SK-N-SH (cell line): ENCODE results near the gene FASLG. TPM values are rescaled to one million over a fixed set of nuclear protein-coding genes. Genes with fewer than 3 reads are reported as not detected.
A peak's percentile ranks its signal among the peaks of the same experiment; 100 is the strongest.

Experiments
- CTCF ChIA-PET: fragments of 300-600, 350-600 bp; formaldehyde crosslinking; extraction: SDS; loops from one replicate; lab custom pipeline; 2021; lab: Yijun Ruan, JAX
- POLR2A ChIA-PET: fragments of 350-600 bp; sonication (Branson Sonifier 250); formaldehyde crosslinking; extraction: SDS; loops from one replicate; lab custom pipeline; 2020; ENCODE audit warnings: antibody characterized with exemption, inconsistent platforms; lab: Yijun Ruan, JAX
- DNase-seq: peaks from one replicate; pipeline ENCODE4 v3.0.0; 2012
- H2AFZ ChIP-seq: fragments of 200-600 bp; sonication (generic); 2 replicates; pipeline ENCODE4 v1.8.1; 2016; ENCODE audit warnings: antibody characterized with exemption, mild to moderate bottlenecking, low read depth
- H3F3A ChIP-seq: fragments of 200-600 bp; sonication (generic); replicated peaks from 2 replicates; pipeline ENCODE3; 2016; ENCODE audit warnings: antibody characterized with exemption, mild to moderate bottlenecking; ENCODE audit not compliant: insufficient read depth
- H3K27ac ChIP-seq, 2 experiments: fragments of 200-500 bp in 1 of 2; fragments of 200-600 bp in 1 of 2; sonication (Bioruptor generic) in 1 of 2; sonication (generic), shearing (Covaris generic) in 1 of 2; 2 replicates each; pipeline versions ENCODE4 v1.5.1 to v1.6.1; 2014 to 2016; ENCODE audit warnings: low read depth in 2 of 2, inconsistent platforms in 1 of 2, low read length in 1 of 2, mild to moderate bottlenecking in 1 of 2, mixed read lengths in 1 of 2
- H3K27me3 ChIP-seq: fragments of 200-600 bp; sonication (generic), shearing (Covaris generic); 2 replicates; pipeline ENCODE4 v1.6.1; 2016; ENCODE audit warnings: mixed run types; ENCODE audit not compliant: insufficient read depth
- H3K36me3 ChIP-seq, 2 experiments: fragments of 200-500 bp in 1 of 2; fragments of 200-600 bp in 1 of 2; sonication (Bioruptor generic) in 1 of 2; sonication (generic) in 1 of 2; replicated peaks in 1 of 2; 2 replicates each; pipeline versions ENCODE3 to v1.5.1; 2014 to 2016; ENCODE audit warnings: low read length in 1 of 2, mild to moderate bottlenecking in 1 of 2; ENCODE audit not compliant: insufficient read depth in 2 of 2, control insufficient read depth in 1 of 2
- H3K4me1 ChIP-seq, 2 experiments: fragments of 200-500 bp in 1 of 2; fragments of 200-600 bp in 1 of 2; sonication (Bioruptor generic) in 1 of 2; sonication (generic), shearing (Covaris generic) in 1 of 2; 2 replicates each; pipeline versions ENCODE4 v1.5.1 to v1.6.1; 2014 to 2016; ENCODE audit warnings: low read depth in 1 of 2, low read length in 1 of 2, mixed run types in 1 of 2; ENCODE audit not compliant: insufficient read depth in 2 of 2, control insufficient read depth in 1 of 2
- H3K4me2 ChIP-seq: fragments of 200-600 bp; sonication (generic), shearing (Covaris generic); 2 replicates; pipeline ENCODE4 v1.6.1; 2017; ENCODE audit warnings: mixed run types
- H3K4me3 ChIP-seq, 2 experiments: fragments of 200-500 bp in 1 of 2; fragments of 200-600 bp in 1 of 2; sonication (Bioruptor generic) in 1 of 2; sonication (generic), shearing (Covaris generic) in 1 of 2; 2 replicates each; pipeline versions ENCODE4 v1.5.1 to v1.8.1; 2014 to 2016; ENCODE audit warnings: low read depth in 2 of 2, inconsistent platforms in 1 of 2, low read length in 1 of 2, mild to moderate bottlenecking in 1 of 2, mixed read lengths in 1 of 2, moderate library complexity in 1 of 2
- H3K79me2 ChIP-seq: fragments of 200-600 bp; sonication (generic); 2 replicates; pipeline ENCODE4 v1.8.1; 2017; ENCODE audit warnings: mild to moderate bottlenecking; ENCODE audit not compliant: insufficient read depth
- H3K9ac ChIP-seq: fragments of 200-600 bp; sonication (generic); 2 replicates; pipeline ENCODE4 v1.6.1; 2017; ENCODE audit warnings: mixed run types
- H3K9me2 ChIP-seq: fragments of 200-600 bp; sonication (generic); 2 replicates; pipeline ENCODE4 v1.6.1; 2017; ENCODE audit warnings: mixed run types
- H3K9me3 ChIP-seq: fragments of 200-600 bp; sonication (generic); 2 replicates; pipeline ENCODE4 v1.6.1; 2017; ENCODE audit warnings: mixed run types, mild to moderate bottlenecking, moderate library complexity
- H4K20me1 ChIP-seq: fragments of 200-600 bp; sonication (generic); 2 replicates; pipeline ENCODE4 v1.6.1; 2017; ENCODE audit warnings: mild to moderate bottlenecking, mixed run types; ENCODE audit not compliant: insufficient read depth
- ELF1 ChIP-seq: IDR thresholded peaks from 2 replicates; pipeline ENCODE4 v1.4.0; 2012
- FOXJ3 ChIP-seq: sonication (generic); formaldehyde crosslinking; IDR thresholded peaks from 2 replicates; pipeline ENCODE4 v1.5.1; 2020; ENCODE audit warnings: mild to moderate bottlenecking, missing genetic modification reagents
- GABPA ChIP-seq: IDR thresholded peaks from 2 replicates; pipeline ENCODE4 v1.4.0; 2012; ENCODE audit warnings: low read depth, mild to moderate bottlenecking
- GATA2 ChIP-seq: sonication (generic); formaldehyde crosslinking; IDR thresholded peaks from 2 replicates; pipeline ENCODE4 v1.5.0; 2020; ENCODE audit warnings: mild to moderate bottlenecking, missing genetic modification reagents
- JUND ChIP-seq: IDR thresholded peaks from 2 replicates; pipeline ENCODE4 v1.4.0; 2012
- NFIC ChIP-seq: IDR thresholded peaks from 2 replicates; pipeline ENCODE4 v1.4.0; 2012; ENCODE audit warnings: borderline replicate concordance
- RAD21 ChIP-seq: IDR thresholded peaks from 2 replicates; pipeline ENCODE4 v1.6.1; 2012; ENCODE audit warnings: mild to moderate bottlenecking, low read length
- RXRA ChIP-seq: IDR thresholded peaks from 2 replicates; pipeline ENCODE4 v1.4.0; 2012; ENCODE audit warnings: low read depth, mild to moderate bottlenecking, borderline replicate concordance
- SMC3 ChIP-seq: IDR thresholded peaks from 2 replicates; pipeline ENCODE4 v1.6.1; 2012; ENCODE audit warnings: low read depth, low read length, improper control_type of control experiment
- TAF1 ChIP-seq: IDR thresholded peaks from 2 replicates; pipeline ENCODE4 v1.6.1; 2012; ENCODE audit warnings: low read depth, mild to moderate bottlenecking, low read length, moderate library complexity, borderline replicate concordance
- TCF12 ChIP-seq: IDR thresholded peaks from 2 replicates; pipeline ENCODE4 v1.4.0; 2012
- WGBS: methylation state at CpG from one replicate; pipeline ENCODE4 v1.1.6; 2017; ENCODE audit warnings: low lambda C conversion rate; 5-methylcytosine and 5-hydroxymethylcytosine counted together
- polyA plus RNA-seq, 3 experiments: library from polyadenylated mRNA; depleted of rRNA; stranded (reverse); fragments of >200 nt; gene quantifications; 2 replicates each; pipeline ENCODE4 v1.2.3, GENCODE V29; 2012
- TF ChIP-seq, protein P1 (sequence below): fragments of 150-350 bp; IDR thresholded peaks from 2 replicates; pipeline ENCODE4 v1.6.1; 2017; ENCODE audit warnings: antibody characterized with exemption, low read length, low read depth, borderline replicate concordance
- TF ChIP-seq, protein P2 (sequence below): IDR thresholded peaks from 2 replicates; pipeline ENCODE4 v1.4.0; 2012; ENCODE audit warnings: low read depth, borderline replicate concordance
- TF ChIP-seq, protein P3 (sequence below): IDR thresholded peaks from 2 replicates; pipeline ENCODE4 v1.6.1; 2012; ENCODE audit warnings: mild to moderate bottlenecking, low read depth, low read length, moderate library complexity
- TF ChIP-seq, protein P4 (sequence below): fragments of 150-350 bp; IDR thresholded peaks from 2 replicates; pipeline ENCODE4 v1.6.1; 2016; ENCODE audit warnings: mild to moderate bottlenecking, low read depth, low read length
- TF ChIP-seq, protein P5 (sequence below): fragments of 200-600 bp; sonication (generic); IDR thresholded peaks from 2 replicates; pipeline ENCODE4 v1.6.1; 2017; ENCODE audit warnings: antibody characterized with exemption, mild to moderate bottlenecking, moderate library complexity

FASLG gene
- polyA plus RNA-seq, 1 of the 3 experiments (the other 2 are of a cell fraction): not detected

DNA sequence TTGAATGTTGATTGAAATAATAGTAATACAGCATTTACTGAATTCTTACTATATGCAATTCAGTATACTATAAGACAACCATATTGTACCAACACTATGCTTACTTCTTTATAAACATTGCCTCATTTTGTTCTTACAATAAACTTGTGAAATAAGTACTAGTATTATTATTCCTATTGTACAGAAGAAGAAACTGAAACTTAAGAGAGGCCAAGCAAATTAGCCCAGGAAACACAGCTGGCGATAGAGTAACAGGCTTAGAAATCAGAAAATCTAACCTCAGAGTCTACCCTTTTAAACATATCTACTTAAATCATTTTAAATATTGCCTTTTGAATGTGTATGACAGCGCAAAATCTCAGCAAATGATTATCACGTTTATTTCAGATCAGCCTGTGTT is 41.7 kb downstream of the FASLG start:
- Histone ChIP-seq H3K4me2 (no peak overlapping the region), H3K9me2 (no peaks in the 10 kb centered on the region), H3K27ac (no peak overlapping the region), H3K9ac (no peak overlapping the region), H3K9me3 (no peaks in the 10 kb centered on the region), H3K79me2 (no peaks in the 10 kb centered on the region), H3K4me1 (peaks cover 0 to 14% of the 10 kb centered on the region in 2 experiments; a peak in 3 of 4 replicates), H2AFZ (peak overlapping the region; percentile 83), H3K4me3 (no peak overlapping the region), H4K20me1 (no peaks in the 10 kb centered on the region), H3K27me3 (no peaks in the 10 kb centered on the region), H3K36me3 (no peaks in the 10 kb centered on the region), H3F3A (peaks cover 11% of the 10 kb centered on the region)
- POLR2A ChIA-PET: no interaction called here
- 80% methylated on average over 3 of the region's 3 CpGs for WGBS
- CTCF ChIA-PET: interaction anchor here (1.3 to 1.5 kb wide), 2 partner anchors 67 to 250 kb away, joined by 3 to 4 read pairs; no protein-coding TSS in a partner anchor
- DNase-seq: no peak
- TF ChIP-seq, protein P1, sequence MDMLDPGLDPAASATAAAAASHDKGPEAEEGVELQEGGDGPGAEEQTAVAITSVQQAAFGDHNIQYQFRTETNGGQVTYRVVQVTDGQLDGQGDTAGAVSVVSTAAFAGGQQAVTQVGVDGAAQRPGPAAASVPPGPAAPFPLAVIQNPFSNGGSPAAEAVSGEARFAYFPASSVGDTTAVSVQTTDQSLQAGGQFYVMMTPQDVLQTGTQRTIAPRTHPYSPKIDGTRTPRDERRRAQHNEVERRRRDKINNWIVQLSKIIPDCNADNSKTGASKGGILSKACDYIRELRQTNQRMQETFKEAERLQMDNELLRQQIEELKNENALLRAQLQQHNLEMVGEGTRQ: no peak
- TF ChIP-seq SMC3 (no peak), FOXJ3 (CRISPR knock-in tag) (no peak), RAD21 (no peak), ELF1 (no peak)
- TF ChIP-seq, protein P2, sequence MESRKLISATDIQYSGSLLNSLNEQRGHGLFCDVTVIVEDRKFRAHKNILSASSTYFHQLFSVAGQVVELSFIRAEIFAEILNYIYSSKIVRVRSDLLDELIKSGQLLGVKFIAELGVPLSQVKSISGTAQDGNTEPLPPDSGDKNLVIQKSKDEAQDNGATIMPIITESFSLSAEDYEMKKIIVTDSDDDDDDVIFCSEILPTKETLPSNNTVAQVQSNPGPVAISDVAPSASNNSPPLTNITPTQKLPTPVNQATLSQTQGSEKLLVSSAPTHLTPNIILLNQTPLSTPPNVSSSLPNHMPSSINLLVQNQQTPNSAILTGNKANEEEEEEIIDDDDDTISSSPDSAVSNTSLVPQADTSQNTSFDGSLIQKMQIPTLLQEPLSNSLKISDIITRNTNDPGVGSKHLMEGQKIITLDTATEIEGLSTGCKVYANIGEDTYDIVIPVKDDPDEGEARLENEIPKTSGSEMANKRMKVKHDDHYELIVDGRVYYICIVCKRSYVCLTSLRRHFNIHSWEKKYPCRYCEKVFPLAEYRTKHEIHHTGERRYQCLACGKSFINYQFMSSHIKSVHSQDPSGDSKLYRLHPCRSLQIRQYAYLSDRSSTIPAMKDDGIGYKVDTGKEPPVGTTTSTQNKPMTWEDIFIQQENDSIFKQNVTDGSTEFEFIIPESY: no peak
- TF ChIP-seq, protein P3, sequence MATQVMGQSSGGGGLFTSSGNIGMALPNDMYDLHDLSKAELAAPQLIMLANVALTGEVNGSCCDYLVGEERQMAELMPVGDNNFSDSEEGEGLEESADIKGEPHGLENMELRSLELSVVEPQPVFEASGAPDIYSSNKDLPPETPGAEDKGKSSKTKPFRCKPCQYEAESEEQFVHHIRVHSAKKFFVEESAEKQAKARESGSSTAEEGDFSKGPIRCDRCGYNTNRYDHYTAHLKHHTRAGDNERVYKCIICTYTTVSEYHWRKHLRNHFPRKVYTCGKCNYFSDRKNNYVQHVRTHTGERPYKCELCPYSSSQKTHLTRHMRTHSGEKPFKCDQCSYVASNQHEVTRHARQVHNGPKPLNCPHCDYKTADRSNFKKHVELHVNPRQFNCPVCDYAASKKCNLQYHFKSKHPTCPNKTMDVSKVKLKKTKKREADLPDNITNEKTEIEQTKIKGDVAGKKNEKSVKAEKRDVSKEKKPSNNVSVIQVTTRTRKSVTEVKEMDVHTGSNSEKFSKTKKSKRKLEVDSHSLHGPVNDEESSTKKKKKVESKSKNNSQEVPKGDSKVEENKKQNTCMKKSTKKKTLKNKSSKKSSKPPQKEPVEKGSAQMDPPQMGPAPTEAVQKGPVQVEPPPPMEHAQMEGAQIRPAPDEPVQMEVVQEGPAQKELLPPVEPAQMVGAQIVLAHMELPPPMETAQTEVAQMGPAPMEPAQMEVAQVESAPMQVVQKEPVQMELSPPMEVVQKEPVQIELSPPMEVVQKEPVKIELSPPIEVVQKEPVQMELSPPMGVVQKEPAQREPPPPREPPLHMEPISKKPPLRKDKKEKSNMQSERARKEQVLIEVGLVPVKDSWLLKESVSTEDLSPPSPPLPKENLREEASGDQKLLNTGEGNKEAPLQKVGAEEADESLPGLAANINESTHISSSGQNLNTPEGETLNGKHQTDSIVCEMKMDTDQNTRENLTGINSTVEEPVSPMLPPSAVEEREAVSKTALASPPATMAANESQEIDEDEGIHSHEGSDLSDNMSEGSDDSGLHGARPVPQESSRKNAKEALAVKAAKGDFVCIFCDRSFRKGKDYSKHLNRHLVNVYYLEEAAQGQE: no peak

DNA sequence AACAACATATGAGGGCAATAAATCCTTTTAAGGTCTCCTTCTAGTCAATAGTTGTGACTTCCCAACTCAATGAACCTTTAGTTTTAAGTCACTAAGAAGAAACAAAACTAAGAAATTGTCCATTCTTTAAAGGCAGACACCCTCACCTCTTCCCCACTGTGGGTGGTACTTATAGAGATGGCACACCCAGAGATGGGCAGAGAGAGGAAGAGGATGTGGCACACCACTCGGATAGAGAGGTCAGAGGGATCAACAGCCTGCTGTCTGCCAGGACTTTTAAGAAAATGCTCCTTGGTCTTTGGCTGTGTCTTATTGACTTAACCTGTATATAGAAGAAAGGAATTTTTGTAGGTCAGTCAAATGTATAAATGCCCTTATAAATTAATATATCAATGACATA is 45.1 kb downstream of the FASLG start:
- TF ChIP-seq GABPA (no peak), JUND (no peak), RAD21 (no peak), ELF1 (no peak), TAF1 (no peak), TCF12 (no peak), GATA2 (CRISPR knock-in tag) (no peak), RXRA (no peak), NFIC (no peak)
- TF ChIP-seq, protein P4, sequence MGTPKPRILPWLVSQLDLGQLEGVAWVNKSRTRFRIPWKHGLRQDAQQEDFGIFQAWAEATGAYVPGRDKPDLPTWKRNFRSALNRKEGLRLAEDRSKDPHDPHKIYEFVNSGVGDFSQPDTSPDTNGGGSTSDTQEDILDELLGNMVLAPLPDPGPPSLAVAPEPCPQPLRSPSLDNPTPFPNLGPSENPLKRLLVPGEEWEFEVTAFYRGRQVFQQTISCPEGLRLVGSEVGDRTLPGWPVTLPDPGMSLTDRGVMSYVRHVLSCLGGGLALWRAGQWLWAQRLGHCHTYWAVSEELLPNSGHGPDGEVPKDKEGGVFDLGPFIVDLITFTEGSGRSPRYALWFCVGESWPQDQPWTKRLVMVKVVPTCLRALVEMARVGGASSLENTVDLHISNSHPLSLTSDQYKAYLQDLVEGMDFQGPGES: no peak
- TF ChIP-seq, protein P1: no peak
- TF ChIP-seq, protein P5, sequence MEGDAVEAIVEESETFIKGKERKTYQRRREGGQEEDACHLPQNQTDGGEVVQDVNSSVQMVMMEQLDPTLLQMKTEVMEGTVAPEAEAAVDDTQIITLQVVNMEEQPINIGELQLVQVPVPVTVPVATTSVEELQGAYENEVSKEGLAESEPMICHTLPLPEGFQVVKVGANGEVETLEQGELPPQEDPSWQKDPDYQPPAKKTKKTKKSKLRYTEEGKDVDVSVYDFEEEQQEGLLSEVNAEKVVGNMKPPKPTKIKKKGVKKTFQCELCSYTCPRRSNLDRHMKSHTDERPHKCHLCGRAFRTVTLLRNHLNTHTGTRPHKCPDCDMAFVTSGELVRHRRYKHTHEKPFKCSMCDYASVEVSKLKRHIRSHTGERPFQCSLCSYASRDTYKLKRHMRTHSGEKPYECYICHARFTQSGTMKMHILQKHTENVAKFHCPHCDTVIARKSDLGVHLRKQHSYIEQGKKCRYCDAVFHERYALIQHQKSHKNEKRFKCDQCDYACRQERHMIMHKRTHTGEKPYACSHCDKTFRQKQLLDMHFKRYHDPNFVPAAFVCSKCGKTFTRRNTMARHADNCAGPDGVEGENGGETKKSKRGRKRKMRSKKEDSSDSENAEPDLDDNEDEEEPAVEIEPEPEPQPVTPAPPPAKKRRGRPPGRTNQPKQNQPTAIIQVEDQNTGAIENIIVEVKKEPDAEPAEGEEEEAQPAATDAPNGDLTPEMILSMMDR: no peak
- Histone ChIP-seq H3K4me1 (peaks cover 0 to 10% of the 10 kb centered on the region in 2 experiments; a peak in 3 of 4 replicates), H3K4me2 (no peak overlapping the region), H3K9ac (no peak overlapping the region), H2AFZ (no peak overlapping the region), H3K4me3 (no peak overlapping the region), H3K9me2 (no peaks in the 10 kb centered on the region), H3K36me3 (no peaks in the 10 kb centered on the region), H4K20me1 (no peaks in the 10 kb centered on the region), H3K27me3 (no peaks in the 10 kb centered on the region), H3F3A (peaks cover 5% of the 10 kb centered on the region), H3K9me3 (no peaks in the 10 kb centered on the region), H3K79me2 (no peaks in the 10 kb centered on the region), H3K27ac (no peak overlapping the region)
- DNase-seq: no peak
- CTCF ChIA-PET: no interaction called here
- WGBS: 54% methylated on average over 1 of the region's 1 CpG
- POLR2A ChIA-PET: no interaction called here
